Epidermal melanocyte (primary cell): ENCODE data around the gene INPPL1.

Experiments used
- DNase-seq: peaks from one replicate; pipeline ENCODE4 v3.0.0; 2011; ENCODE audit warnings: low spot score; ENCODE audit not compliant: insufficient read length

Gene INPPL1

DNA sequence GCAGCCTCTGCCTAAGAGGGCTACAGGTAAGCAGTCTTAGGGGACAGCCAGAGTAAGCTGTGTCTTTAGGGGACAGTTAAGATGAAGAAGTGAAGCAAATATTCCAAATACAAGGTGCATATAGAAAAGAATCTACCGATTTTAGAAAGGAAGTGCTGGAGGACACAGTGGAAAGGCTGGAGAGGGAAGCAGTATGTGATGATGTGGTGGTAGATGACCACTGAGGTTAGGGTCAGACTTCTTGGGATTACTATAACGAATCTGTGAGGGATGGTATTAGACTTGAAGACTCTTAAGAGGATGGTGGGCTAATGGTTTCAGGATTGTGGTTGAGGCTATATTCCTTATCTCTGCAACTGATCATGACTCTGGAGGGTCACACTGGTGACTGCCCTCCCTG is 59.4 kb downstream of the INPPL1 start:
- DNase-seq = no peak

DNA sequence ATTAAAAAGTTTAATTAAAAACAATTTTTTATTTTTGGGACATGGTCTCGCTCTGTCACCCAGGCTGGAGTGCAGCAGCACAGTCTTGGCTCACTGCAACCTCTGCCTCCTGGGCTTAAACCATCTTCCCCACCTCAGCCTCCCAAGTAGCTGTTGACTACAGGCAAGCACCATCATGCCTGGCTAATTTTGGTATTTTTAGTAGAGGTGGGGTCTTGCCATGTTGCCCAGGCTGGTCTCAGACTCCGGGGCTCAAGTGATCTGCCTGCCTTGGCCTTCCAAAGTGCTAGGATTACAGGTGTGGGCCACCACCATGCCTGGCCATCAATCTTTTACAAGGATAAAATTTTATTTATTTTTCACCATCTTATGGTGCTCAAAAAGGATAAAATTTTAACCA is 62.7 kb downstream of the INPPL1 start:
- no peak for DNase-seq
